22Rv1 (cell line): Measurements from ENCODE around the gene LRBA.
"Not testable (repeated sequence)": the region's sequence is repeated elsewhere in the genome, so short reads cannot be mapped to it uniquely, and the experiment has no call there.

Experiments
- H3K27ac ChIP-seq: fragments of 450-650 bp; 2 replicates; pipeline ENCODE4 v1.5.1; 2017
- CTCF ChIP-seq: fragments of 450-650 bp; IDR thresholded peaks from 2 replicates; pipeline ENCODE4 v1.5.1; 2017; ENCODE audit warnings: mild to moderate bottlenecking
- ZFX ChIP-seq: fragments of 450-650 bp; IDR thresholded peaks from 2 replicates; pipeline ENCODE4 v1.6.1; 2017; ENCODE audit warnings: antibody characterized with exemption, borderline replicate concordance

Gene LRBA

GRCh38 chr4:151014521-151015458 lies at the start of gene LRBA:
TSS of gene LRBA (minus strand) at chr4:151015284. CDS start at chr4:151014642, 642 bp downstream.
- no peak for TF ChIP-seq ZFX
- TF ChIP-seq CTCF: no peak
- peak within 1 kb of the TSS; percentile 99 for H3K27ac ChIP-seq

GRCh38 chr4:151063143-151063542 lies 48.1 kb upstream of the LRBA start:
- H3K27ac ChIP-seq: not testable (repeated sequence)

- no peak overlapping the region for H3K27ac ChIP-seq
- TF ChIP-seq CTCF (no peak), ZFX (no peak)
Observed at GRCh38 chr4:151055539-151055938, 40.5 kb upstream of the LRBA start.

- TF ChIP-seq ZFX: no peak
- TF ChIP-seq CTCF: no peak
- H3K27ac ChIP-seq: peak overlapping the region; percentile 54
Observed at GRCh38 chr4:151052785-151053184, 37.7 kb upstream of the LRBA start.

GRCh38 chr4:151049430-151049884 lies 34.4 kb upstream of the LRBA start:
- H3K27ac ChIP-seq: no peak overlapping the region
- TF ChIP-seq ZFX: no peak
- no peak for TF ChIP-seq CTCF

GRCh38 chr4:151048913-151049312 lies 33.8 kb upstream of the LRBA start:
- no peak overlapping the region for H3K27ac ChIP-seq
- TF ChIP-seq ZFX (no peak), CTCF (no peak)

GRCh38 chr4:151046609-151047008 lies 31.5 kb upstream of the LRBA start:
- H3K27ac ChIP-seq: no peak overlapping the region

More at GRCh38 chr4:151046609-151047008, 31.5 kb upstream of the LRBA start:
- no peak for TF ChIP-seq ZFX
- TF ChIP-seq CTCF: no peak
